ENCODE results near the gene MEIOSIN. TPM values are rescaled to one million over a fixed set of nuclear protein-coding genes. Genes with fewer than 3 reads are reported as not detected.

Gene MEIOSIN
- total and polyA plus RNA-seq, 9 of the 15 experiments (the other 6 are each of a cell fraction or from before 2014, with no cell fraction given), result 0.06 to 2.0 (median 0.76) TPM

DNA sequence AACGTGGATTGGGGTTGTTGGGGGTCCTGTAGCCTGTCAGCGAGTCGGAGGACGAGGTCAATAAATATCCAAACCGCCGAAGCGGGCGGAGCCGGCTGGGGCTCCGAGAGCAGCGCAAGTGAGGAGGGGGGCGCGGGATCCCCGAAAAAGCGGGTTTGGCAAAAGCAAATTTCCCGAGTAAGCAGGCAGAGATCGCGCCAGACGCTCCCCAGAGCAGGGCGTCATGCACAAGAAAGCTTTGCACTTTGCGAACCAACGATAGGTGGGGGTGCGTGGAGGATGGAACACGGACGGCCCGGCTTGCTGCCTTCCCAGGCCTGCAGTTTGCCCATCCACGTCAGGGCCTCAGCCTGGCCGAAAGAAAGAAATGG lies 36.6 kb downstream of the MEIOSIN start (continued):
- TF ChIP-seq, protein P1, sequence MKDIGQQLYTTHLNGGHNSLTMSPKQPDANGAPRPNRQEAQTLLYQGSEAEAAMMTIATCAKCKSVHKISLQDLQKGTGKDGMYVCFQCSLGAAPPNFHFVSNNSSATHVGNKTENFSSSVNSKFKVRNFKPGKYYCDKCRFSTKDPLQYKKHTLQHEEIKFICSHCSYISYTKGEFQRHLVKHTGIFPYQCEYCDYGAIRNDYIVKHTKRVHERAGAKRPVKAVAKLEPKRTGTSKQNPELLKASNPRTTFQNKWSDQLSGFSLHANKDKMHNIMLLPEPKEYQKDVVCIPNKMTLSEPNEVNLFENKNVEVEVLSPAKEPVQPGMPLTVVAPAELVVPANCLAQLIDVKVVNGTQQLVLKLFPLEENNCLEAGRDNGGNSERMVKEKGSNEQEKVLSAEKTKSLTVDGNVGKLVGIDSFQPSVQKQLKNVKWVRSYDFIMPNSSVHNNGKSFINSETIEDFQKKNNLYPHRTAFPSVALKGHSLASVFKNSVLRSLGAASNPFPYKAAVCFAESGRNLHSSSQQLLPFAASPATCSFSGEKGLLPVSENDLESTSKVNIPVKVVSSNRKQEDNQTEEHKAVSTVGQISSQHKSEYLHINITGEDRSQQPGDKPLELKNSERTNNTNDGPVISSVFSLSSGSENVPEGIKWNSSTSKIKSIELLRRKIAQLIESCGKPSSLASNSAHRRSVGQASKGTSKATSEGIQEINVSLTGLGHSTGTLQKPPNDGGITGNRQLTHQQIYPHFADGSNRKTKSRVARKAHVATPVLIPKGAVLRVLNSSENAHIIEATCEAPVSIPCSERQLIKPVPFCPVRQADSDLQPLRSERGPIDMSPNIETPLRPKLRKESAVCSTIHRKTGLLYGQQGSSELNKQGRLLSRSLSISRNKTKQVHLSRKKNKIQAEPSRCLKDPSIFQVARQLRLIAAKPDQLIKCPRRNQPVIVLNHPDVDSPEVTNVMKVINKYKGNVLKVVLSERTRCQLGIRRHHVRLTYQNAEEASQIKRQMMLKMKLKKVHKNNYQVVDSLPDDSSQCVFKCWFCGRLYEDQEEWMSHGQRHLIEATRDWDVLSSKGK (CRISPR knock-in tag; IDR thresholded peaks at IDR 0.05), result 0 out of 2 replicates have a peak, but pooled peaks have one; percentile 66
- TF ChIP-seq SIX5 (IDR thresholded peaks at IDR 0.05; ENCODE audit: borderline replicate concordance in 1 of 2, insufficient read depth in 1 of 2, low read depth in 1 of 2, low read length in 2 of 2), result no peak
- TF ChIP-seq POLR2A (conservative IDR thresholded peaks at IDR 0.05), result peak; percentile 45
- TF ChIP-seq ZNF41 (CRISPR knock-in tag; conservative IDR thresholded peaks at IDR 0.05), result no peak
- TF ChIP-seq EWSR1 (IDR thresholded peaks at IDR 0.05; ENCODE audit: borderline replicate concordance, low read depth, partially characterized antibody), result no peak
- TF ChIP-seq RBM25 (IDR thresholded peaks at IDR 0.05; ENCODE audit: low read depth, low read length, severe bottlenecking), result no peak
- TF ChIP-seq RBBP5 (IDR thresholded peaks at IDR 0.05; ENCODE audit: borderline replicate concordance, insufficient read depth, low read length, poor library complexity, severe bottlenecking), result peak; percentile 11
- 0 out of 2 replicates have a peak, but pooled peaks have one; percentile 15 for TF ChIP-seq CBX5 (IDR thresholded peaks at IDR 0.05; ENCODE audit: borderline replicate concordance, low read depth)
- no peak for TF ChIP-seq ZNF778 (CRISPR knock-in tag; IDR thresholded peaks at IDR 0.05)
- no peak for TF ChIP-seq FIP1L1 (IDR thresholded peaks at IDR 0.05; ENCODE audit: low read depth, low read length, poor library complexity, severe bottlenecking)
- TF ChIP-seq RBM14 (IDR thresholded peaks at IDR 0.05; ENCODE audit: borderline replicate concordance, insufficient read depth, low read depth, low read length), result no peak
- no peak for TF ChIP-seq BCL6 (CRISPR knock-in tag; IDR thresholded peaks at IDR 0.05)
- no peak for TF ChIP-seq CBX3 (IDR thresholded peaks at IDR 0.05; ENCODE audit: borderline replicate concordance in 1 of 2, low read length in 2 of 2)
- TF ChIP-seq MEF2A (IDR thresholded peaks at IDR 0.05; ENCODE audit: control insufficient read depth, low read depth, low read length), result no peak
- TF ChIP-seq KAT2B (IDR thresholded peaks at IDR 0.05; ENCODE audit: low read depth, low read length), result no peak
- TF ChIP-seq ZC3H4 (CRISPR knock-in tag; IDR thresholded peaks at IDR 0.05; ENCODE audit: borderline replicate concordance), result peak; percentile 60; the same call in 1 of the 2 replicates
- TF ChIP-seq, protein P2, sequence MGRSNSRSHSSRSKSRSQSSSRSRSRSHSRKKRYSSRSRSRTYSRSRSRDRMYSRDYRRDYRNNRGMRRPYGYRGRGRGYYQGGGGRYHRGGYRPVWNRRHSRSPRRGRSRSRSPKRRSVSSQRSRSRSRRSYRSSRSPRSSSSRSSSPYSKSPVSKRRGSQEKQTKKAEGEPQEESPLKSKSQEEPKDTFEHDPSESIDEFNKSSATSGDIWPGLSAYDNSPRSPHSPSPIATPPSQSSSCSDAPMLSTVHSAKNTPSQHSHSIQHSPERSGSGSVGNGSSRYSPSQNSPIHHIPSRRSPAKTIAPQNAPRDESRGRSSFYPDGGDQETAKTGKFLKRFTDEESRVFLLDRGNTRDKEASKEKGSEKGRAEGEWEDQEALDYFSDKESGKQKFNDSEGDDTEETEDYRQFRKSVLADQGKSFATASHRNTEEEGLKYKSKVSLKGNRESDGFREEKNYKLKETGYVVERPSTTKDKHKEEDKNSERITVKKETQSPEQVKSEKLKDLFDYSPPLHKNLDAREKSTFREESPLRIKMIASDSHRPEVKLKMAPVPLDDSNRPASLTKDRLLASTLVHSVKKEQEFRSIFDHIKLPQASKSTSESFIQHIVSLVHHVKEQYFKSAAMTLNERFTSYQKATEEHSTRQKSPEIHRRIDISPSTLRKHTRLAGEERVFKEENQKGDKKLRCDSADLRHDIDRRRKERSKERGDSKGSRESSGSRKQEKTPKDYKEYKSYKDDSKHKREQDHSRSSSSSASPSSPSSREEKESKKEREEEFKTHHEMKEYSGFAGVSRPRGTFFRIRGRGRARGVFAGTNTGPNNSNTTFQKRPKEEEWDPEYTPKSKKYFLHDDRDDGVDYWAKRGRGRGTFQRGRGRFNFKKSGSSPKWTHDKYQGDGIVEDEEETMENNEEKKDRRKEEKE (IDR thresholded peaks at IDR 0.05; ENCODE audit: borderline replicate concordance in 1 of 2, control insufficient read depth in 1 of 2, low read depth in 2 of 2, low read length in 1 of 2), result no peak
- TF ChIP-seq, protein P3, sequence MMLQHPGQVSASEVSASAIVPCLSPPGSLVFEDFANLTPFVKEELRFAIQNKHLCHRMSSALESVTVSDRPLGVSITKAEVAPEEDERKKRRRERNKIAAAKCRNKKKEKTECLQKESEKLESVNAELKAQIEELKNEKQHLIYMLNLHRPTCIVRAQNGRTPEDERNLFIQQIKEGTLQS (IDR thresholded peaks at IDR 0.05), result no peak
- TF ChIP-seq, protein P3 (CRISPR knock-in tag; conservative IDR thresholded peaks at IDR 0.05), result no peak
- no peak for TF ChIP-seq JUND (IDR thresholded peaks at IDR 0.05; ENCODE audit: borderline replicate concordance, low read depth, low read length)
- no peak for TF ChIP-seq JUND (tag; IDR thresholded peaks at IDR 0.05; ENCODE audit: borderline replicate concordance, low read depth, low read length)
